Measurements from ENCODE around the gene ARNT2. TPM values are rescaled to one million over a fixed set of nuclear protein-coding genes. Genes with fewer than 3 reads are reported as not detected.

ARNT2 gene
- total and polyA plus RNA-seq, 2 experiments from 2014 or later: 4.6 to 11.6 TPM

- Histone ChIP-seq H3K36me3 (ENCODE audit: insufficient read depth) (no peaks in the 10 kb centered on the region; the same call in 1 of the 2 replicates), H2AFZ (no peak overlapping the region), H3K79me2 (replicated peaks; ENCODE audit: insufficient read depth) (no peaks in the 10 kb centered on the region), H3F3A (replicated peaks; ENCODE audit: low read depth) (no peaks in the 10 kb centered on the region), H3K27me3 (ENCODE audit: insufficient read depth) (no peaks in the 10 kb centered on the region), H3K4me1 (ENCODE audit: insufficient read depth) (no peaks in the 10 kb centered on the region), H4K20me1 (replicated peaks; ENCODE audit: insufficient read depth) (no peaks in the 10 kb centered on the region), H3K4me3 (no peak overlapping the region), H3K9me2 (ENCODE audit: insufficient read depth) (peaks cover 17% of the 10 kb centered on the region; the same call in 1 of the 2 replicates), H3K27ac (ENCODE audit: low read depth) (no peak overlapping the region), H3K4me2 (no peak overlapping the region)
- peaks cover 3% of the 10 kb centered on the region for H3K27me3 Mint-ChIP-seq (ENCODE audit: insufficient read depth, low read depth, poor library complexity)
- no peak overlapping the region for H3K27ac Mint-ChIP-seq
- no peak for ATAC-seq
- DNase-seq (ENCODE audit: low spot score): no peak
- peaks cover 4% of the 10 kb centered on the region; the same call in 1 of the 3 replicates for H3K9me3 Mint-ChIP-seq
- H3K4me3 Mint-ChIP-seq: no peak overlapping the region
- no peaks in the 10 kb centered on the region for H3K4me1 Mint-ChIP-seq
- TF ChIP-seq NANOG (IDR thresholded peaks at IDR 0.05; ENCODE audit: borderline replicate concordance) (no peak), ZNF331 (CRISPR knock-in tag; IDR thresholded peaks at IDR 0.05; ENCODE audit: low read depth) (no peak), ETS1 (IDR thresholded peaks at IDR 0.05) (no peak), CREB1 (CRISPR knock-in tag; IDR thresholded peaks at IDR 0.05; ENCODE audit: low read depth) (no peak), POLR2AphosphoS5 (IDR thresholded peaks at IDR 0.05; ENCODE audit: low read depth) (no peak), EZH2phosphoT487 (IDR thresholded peaks at IDR 0.05; ENCODE audit: unreplicated experiment) (no peak), ZNF462 (CRISPR knock-in tag; IDR thresholded peaks at IDR 0.05) (no peak), STAT1 (IDR thresholded peaks at IDR 0.05; ENCODE audit: unreplicated experiment) (no peak), CTCF (conservative IDR thresholded peaks at IDR 0.05; ENCODE audit: low read depth in 2 of 2) (no peak), EZH2 (IDR thresholded peaks at IDR 0.05; ENCODE audit: low read depth, unreplicated experiment) (no peak), REST (IDR thresholded peaks at IDR 0.05; ENCODE audit: unreplicated experiment) (no peak), JUNB (IDR thresholded peaks at IDR 0.05; ENCODE audit: unreplicated experiment) (no peak), ZNF114 (CRISPR knock-in tag; IDR thresholded peaks at IDR 0.05) (no peak)
- peaks cover 9% of the 10 kb centered on the region; the same call in 2 of the 3 replicates for H3K36me3 Mint-ChIP-seq (ENCODE audit: low read depth)
Observed at GRCh38 chr15:80507638-80508316, 103.6 kb downstream of the ARNT2 start.
